DOHH2 (cell line): ENCODE results near the gene EPHA6.

Experiments
- H3F3A ChIP-seq: fragments of 200-600 bp; sonication (generic), shearing (Covaris generic); 2 replicates; pipeline ENCODE4 v1.6.0; 2016; ENCODE audit warnings: antibody characterized with exemption, mild to moderate bottlenecking; ENCODE audit not compliant: control insufficient read depth, insufficient read depth
- H3K27ac ChIP-seq: fragments of 200-600 bp; sonication (generic); 2 replicates; pipeline ENCODE4 v1.5.1; 2014; ENCODE audit warnings: low read depth, mild to moderate bottlenecking, low read length, moderate library complexity
- H3K27me3 ChIP-seq: fragments of 200-600 bp; sonication (generic); 2 replicates; pipeline ENCODE4 v1.6.1; 2014; ENCODE audit warnings: mild to moderate bottlenecking, low read length, mixed read lengths; ENCODE audit not compliant: control insufficient read depth
- H3K36me3 ChIP-seq: fragments of 200-600 bp; sonication (generic); 2 replicates; pipeline ENCODE4 v1.6.1; 2014; ENCODE audit warnings: mild to moderate bottlenecking, low read length, moderate library complexity, mixed read lengths; ENCODE audit not compliant: control insufficient read depth
- H3K4me1 ChIP-seq: fragments of 200-600 bp; sonication (generic); 2 replicates; pipeline ENCODE4 v1.6.1; 2014; ENCODE audit warnings: mild to moderate bottlenecking, low read length, mixed read lengths; ENCODE audit not compliant: control insufficient read depth
- H3K4me2 ChIP-seq: fragments of 200-600 bp; sonication (generic); 2 replicates; pipeline ENCODE4 v1.6.0; 2014; ENCODE audit warnings: mild to moderate bottlenecking, low read length, moderate library complexity
- H3K4me3 ChIP-seq: fragments of 200-600 bp; sonication (generic); 2 replicates; pipeline ENCODE4 v1.5.1; 2014; ENCODE audit warnings: mild to moderate bottlenecking, low read length, mixed read lengths
- H3K79me2 ChIP-seq: fragments of 200-600 bp; sonication (generic); 2 replicates; pipeline ENCODE4 v1.6.1; 2014; ENCODE audit warnings: mild to moderate bottlenecking, low read length, mixed read lengths; ENCODE audit not compliant: control insufficient read depth
- H3K9me2 ChIP-seq: fragments of 200-600 bp; sonication (generic); replicated peaks from 2 replicates; pipeline ENCODE4 v1.6.1; 2014; ENCODE audit warnings: mild to moderate bottlenecking, low read length, mixed read lengths; ENCODE audit not compliant: control insufficient read depth
- H3K9me3 ChIP-seq: fragments of 200-600 bp; sonication (generic); 2 replicates; pipeline ENCODE4 v1.6.1; 2014; ENCODE audit warnings: antibody characterized with exemption, low read length, mixed read lengths; ENCODE audit not compliant: control insufficient read depth, insufficient read depth
- H4K20me1 ChIP-seq: fragments of 200-600 bp; sonication (generic); 2 replicates; pipeline ENCODE4 v1.6.0; 2014; ENCODE audit warnings: low read depth, mild to moderate bottlenecking, antibody characterized with exemption, low read length, moderate library complexity; ENCODE audit not compliant: control insufficient read depth, insufficient read depth
- EZH2phosphoT487 ChIP-seq: fragments of 200-600 bp; sonication (generic); IDR thresholded peaks from 2 replicates; pipeline ENCODE4 v1.6.1; 2017; ENCODE audit warnings: borderline replicate concordance, mild to moderate bottlenecking, antibody characterized with exemption, low read length, moderate library complexity, mixed read lengths
- TF ChIP-seq, protein P1 (sequence below): fragments of 200-600 bp; sonication (generic); IDR thresholded peaks from one replicate; pipeline ENCODE4 v1.5.1; 2014; ENCODE audit warnings: antibody characterized with exemption, mild to moderate bottlenecking, low read depth, low read length; ENCODE audit not compliant: poor library complexity, severe bottlenecking

Gene EPHA6

DNA sequence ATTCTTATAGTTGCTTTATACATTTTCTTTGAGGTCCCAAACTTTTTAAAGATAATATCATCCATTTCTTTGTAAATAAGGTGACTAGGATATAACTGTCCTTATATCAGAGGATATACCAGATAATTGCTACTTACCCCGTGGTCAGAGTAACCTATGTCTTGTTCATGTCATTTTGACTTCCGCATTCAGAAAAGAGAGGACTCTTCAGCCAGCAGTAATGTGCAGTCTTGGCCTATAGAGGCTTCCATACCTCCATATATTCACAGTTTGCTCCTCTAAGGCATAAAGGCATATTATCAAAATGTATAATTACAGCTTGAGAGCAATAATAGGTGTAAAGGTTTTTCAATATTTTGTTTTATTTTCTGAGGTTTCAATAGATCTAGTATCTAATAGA lies 38.5 kb downstream of the EPHA6 start:
- no peaks in the 10 kb centered on the region for H3F3A ChIP-seq
- H3K27ac ChIP-seq, result no peak overlapping the region
- H3K79me2 ChIP-seq, result no peaks in the 10 kb centered on the region
- no peak overlapping the region for H3K4me2 ChIP-seq
- no peaks in the 10 kb centered on the region for H3K9me2 ChIP-seq
- H4K20me1 ChIP-seq, result no peaks in the 10 kb centered on the region
- no peak for TF ChIP-seq EZH2phosphoT487
- TF ChIP-seq, protein P1, sequence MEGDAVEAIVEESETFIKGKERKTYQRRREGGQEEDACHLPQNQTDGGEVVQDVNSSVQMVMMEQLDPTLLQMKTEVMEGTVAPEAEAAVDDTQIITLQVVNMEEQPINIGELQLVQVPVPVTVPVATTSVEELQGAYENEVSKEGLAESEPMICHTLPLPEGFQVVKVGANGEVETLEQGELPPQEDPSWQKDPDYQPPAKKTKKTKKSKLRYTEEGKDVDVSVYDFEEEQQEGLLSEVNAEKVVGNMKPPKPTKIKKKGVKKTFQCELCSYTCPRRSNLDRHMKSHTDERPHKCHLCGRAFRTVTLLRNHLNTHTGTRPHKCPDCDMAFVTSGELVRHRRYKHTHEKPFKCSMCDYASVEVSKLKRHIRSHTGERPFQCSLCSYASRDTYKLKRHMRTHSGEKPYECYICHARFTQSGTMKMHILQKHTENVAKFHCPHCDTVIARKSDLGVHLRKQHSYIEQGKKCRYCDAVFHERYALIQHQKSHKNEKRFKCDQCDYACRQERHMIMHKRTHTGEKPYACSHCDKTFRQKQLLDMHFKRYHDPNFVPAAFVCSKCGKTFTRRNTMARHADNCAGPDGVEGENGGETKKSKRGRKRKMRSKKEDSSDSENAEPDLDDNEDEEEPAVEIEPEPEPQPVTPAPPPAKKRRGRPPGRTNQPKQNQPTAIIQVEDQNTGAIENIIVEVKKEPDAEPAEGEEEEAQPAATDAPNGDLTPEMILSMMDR, result no peak
- H3K9me3 ChIP-seq, result no peaks in the 10 kb centered on the region
- no peaks in the 10 kb centered on the region for H3K36me3 ChIP-seq
- H3K4me3 ChIP-seq, result no peak overlapping the region
- H3K27me3 ChIP-seq, result no peaks in the 10 kb centered on the region
- no peaks in the 10 kb centered on the region for H3K4me1 ChIP-seq

DNA sequence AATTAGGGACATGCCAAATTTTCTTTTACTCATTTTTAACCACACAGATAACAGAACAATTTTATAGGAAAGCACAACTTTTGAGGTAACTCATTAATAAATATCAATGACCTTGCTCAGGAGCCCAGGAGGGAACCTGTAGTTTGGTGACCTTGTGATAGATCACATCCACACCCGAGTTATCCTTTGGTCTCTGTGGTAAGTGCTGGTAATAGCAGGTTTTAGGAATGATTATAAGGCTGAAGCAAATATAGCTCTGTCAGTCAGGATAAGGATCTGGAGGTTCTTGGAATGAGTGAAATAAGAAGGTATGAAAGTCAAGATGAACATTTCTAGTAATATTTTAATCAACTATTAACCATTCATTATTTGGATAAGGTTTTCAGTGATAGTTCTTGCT lies 46.5 kb downstream of the EPHA6 start:
- Histone ChIP-seq H3K79me2 (no peaks in the 10 kb centered on the region), H3K4me2 (no peak overlapping the region), H3K27me3 (no peaks in the 10 kb centered on the region)

GRCh38 chr3:96863129-96863740 lies 48.8 kb downstream of the EPHA6 start:
- Histone ChIP-seq H3K4me3 (no peak overlapping the region), H3K4me1 (no peaks in the 10 kb centered on the region), H3K36me3 (no peaks in the 10 kb centered on the region), H4K20me1 (no peaks in the 10 kb centered on the region), H3K79me2 (no peaks in the 10 kb centered on the region), H3F3A (no peaks in the 10 kb centered on the region), H3K27ac (no peak overlapping the region), H3K9me3 (no peaks in the 10 kb centered on the region), H3K9me2 (no peaks in the 10 kb centered on the region), H3K27me3 (no peaks in the 10 kb centered on the region), H3K4me2 (no peak overlapping the region)
- TF ChIP-seq EZH2phosphoT487, result no peak
- TF ChIP-seq, protein P1, result peak; percentile 54

More for the DNA sequence above, 46.5 kb downstream of the EPHA6 start:
- H3K9me3 ChIP-seq, result no peaks in the 10 kb centered on the region
- H3F3A ChIP-seq, result no peaks in the 10 kb centered on the region
- no peaks in the 10 kb centered on the region for H4K20me1 ChIP-seq
- no peaks in the 10 kb centered on the region for H3K9me2 ChIP-seq
- H3K4me3 ChIP-seq, result no peak overlapping the region
- no peak for TF ChIP-seq EZH2phosphoT487
- TF ChIP-seq, protein P1, result no peak
- H3K27ac ChIP-seq, result no peak overlapping the region
- H3K36me3 ChIP-seq, result no peaks in the 10 kb centered on the region
- no peaks in the 10 kb centered on the region for H3K4me1 ChIP-seq
